Heart left ventricle (tissue), 16 donors: ENCODE results near the gene TCEANC2. TPM values are rescaled to one million over a fixed set of nuclear protein-coding genes. Genes with fewer than 3 reads are reported as not detected.
"Not testable (repeated sequence)": the region's sequence is repeated elsewhere in the genome, so short reads cannot be mapped to it uniquely, and the experiment has no call there.

Experiments
- ATAC-seq, 4 donors: fragments of 200-7000 bp; cut with Tn5 transposase; one replicate each; pipeline ENCODE4 v1.9.1; 2020 to 2022; ENCODE audit warnings: moderate library complexity in 4 of 4, mild to moderate bottlenecking in 3 of 4, moderate number of reproducible peaks in 1 of 4
- DNase-seq, 5 donors: peaks; one replicate each; pipeline ENCODE4 v3.0.0-alpha.2; 2020
- H3K27ac ChIP-seq, 12 donors: fragments of 200-600 bp; sonication (generic) in 4 of 12; one replicate each; pipeline versions ENCODE4 v1.5.0 to v1.8.0; 2016 to 2022; ENCODE audit warnings: mild to moderate bottlenecking in 2 of 12
- H3K27me3 ChIP-seq, 9 donors: fragments of 200-600 bp; sonication (generic) in 2 of 9; one replicate each; pipeline versions ENCODE4 v1.5.1 to v1.8.0; 2016 to 2022; ENCODE audit warnings: mild to moderate bottlenecking in 3 of 9
- H3K36me3 ChIP-seq, 9 donors: fragments of 200-600 bp; sonication (generic) in 2 of 9; one replicate each; pipeline versions ENCODE4 v1.5.0 to v1.8.0; 2018 to 2022; ENCODE audit warnings: mild to moderate bottlenecking in 2 of 9
- H3K4me1 ChIP-seq, 12 donors: fragments of 200-600 bp; sonication (generic) in 4 of 12; one replicate each; pipeline versions ENCODE4 v1.5.0 to v1.8.0; 2016 to 2022; ENCODE audit warnings: mild to moderate bottlenecking in 3 of 12
- H3K4me3 ChIP-seq, 12 donors: fragments of 200-600 bp; sonication (generic) in 4 of 12; one replicate each; pipeline versions ENCODE4 v1.5.0 to v1.8.0; 2017 to 2022; ENCODE audit warnings: mild to moderate bottlenecking in 9 of 12, moderate library complexity in 4 of 12
- H3K9me3 ChIP-seq, 12 donors: fragments of 200-600 bp; sonication (generic) in 4 of 12; one replicate each; pipeline versions ENCODE4 v1.5.0 to v1.8.0; 2016 to 2022; ENCODE audit warnings: mild to moderate bottlenecking in 1 of 12
- CTCF ChIP-seq, 12 donors: fragments of 200-600 bp; sonication (generic) in 4 of 12; IDR thresholded peaks; one replicate each; pipeline versions ENCODE4 v1.5.0 to v1.8.0; 2018 to 2022; ENCODE audit warnings: antibody characterized with exemption in 12 of 12, mild to moderate bottlenecking in 5 of 12
- POLR2A ChIP-seq, 2 donors: fragments of 450-650 bp; IDR thresholded peaks; one replicate each; pipeline ENCODE4 v1.6.1; 2017; ENCODE audit warnings: antibody characterized with exemption in 2 of 2, mild to moderate bottlenecking in 2 of 2, moderate library complexity in 2 of 2
- WGBS, 4 donors: extraction: QIAGEN DNeasy Blood & Tissue Kit in 2 of 4; methylation state at CpG; one replicate each; pipeline versions ENCODE4 v1.1.5 to v1.1.7; 2013 to 2018; 5-methylcytosine and 5-hydroxymethylcytosine counted together
- intact Hi-C, 10 donors: fragments of 100-400 bp; cut with DNase I; formaldehyde crosslinking; loops; one replicate each; pipeline versions ENCODE4 v1.11.1 to v1.14.2; 2022
- polyA plus RNA-seq, 2 donors: library from polyadenylated mRNA; stranded (reverse); fragments of 200-250 nt; gene quantifications; one replicate each; pipeline ENCODE4 v1.2.3, GENCODE V29; 2013
- total RNA-seq, 9 donors: library from RNA; depleted of rRNA in 2 of 9; stranded (reverse); fragments of >200 nt in 2 of 9; fragmentation: NEBNext Ultra II Directional in 3 of 9; extraction: Animal tissue kit (Norgen Biotek cat#: 25700) in 3 of 9; gene quantifications; one replicate each; pipeline versions ENCODE4 v1.1.0 to v1.2.4, GENCODE V29; 2016 to 2023
- donor health status: ischemic (EF 13 %, LVEDD 7.1; RV severe dilation, severe dysfunction).
- donor health status: healthy with polysubstance abuse.
- donor health status: DM: no; HTN: yes; CAD: no.
- donor health status: DM: no; HTN: no; CAD: no.
- donor health status: ischemic (EF 25% LVEDD 6.9; RV normal size, moderate dysfunction).
- donor health status: ischemic (EF 25% LVEDD 5.7; RV mildly dilated, moderate dysfunction).
- donor health status: healthy.
- donor health status: DM: yes; HTN: yes; CAD: no.
- donor health status: ischemic (EF 35%, LVEDD 5.7; RV mildly dilated, moderate dysfunction).
- donor health status: nonischemic (EF 11% LVEDD 7.7; RV severe dilation, severe dysfunction).
- donor health status: DM: yes; HTN: yes; CAD: no.
- donor health status: PGD.
- donor health status: ischemic (EF 29% LVEDD 5.4; RV normal size, mild dysfunction).
- donor health status: nonischemic (EF 23%, LVEDD 6.1; RV moderate dilation, normal function).

TCEANC2 gene
- total and polyA plus RNA-seq, 11 donors = 2.4 to 6.6 (median 4.5) TPM

GRCh38 chr1:54103414-54103813 is 50.0 kb downstream of the TCEANC2 start:
- DNase-seq = no peak
- 85 to 88% (median 87%) methylated on average over 6 of the region's 6 CpGs for WGBS, 4 donors
- H3K4me3 ChIP-seq = no peak overlapping the region
- peaks cover 0 to 11% (median 0%) of the 10 kb centered on the region in 9 donors for H3K36me3 ChIP-seq
- no peak for ATAC-seq
- intact Hi-C loops = no loop called here
- no peak for TF ChIP-seq POLR2A (IDR thresholded peaks at IDR 0.05)
- TF ChIP-seq CTCF (IDR thresholded peaks at IDR 0.05) = no peak
- no peaks in the 10 kb centered on the region for H3K4me1 ChIP-seq
- H3K9me3 ChIP-seq = no peaks in the 10 kb centered on the region
- H3K27ac ChIP-seq = no peak overlapping the region
- H3K27me3 ChIP-seq = no peaks in the 10 kb centered on the region

GRCh38 chr1:54104613-54105012 is 51.2 kb downstream of the TCEANC2 start:
- ATAC-seq, H3K9me3 ChIP-seq, intact Hi-C loops, H3K27me3 ChIP-seq, H3K4me3 ChIP-seq, DNase-seq, H3K4me1 ChIP-seq, H3K27ac ChIP-seq: not testable (repeated sequence)
- peaks cover 0 to 11% (median 0%) of the 10 kb centered on the region in 9 donors for H3K36me3 ChIP-seq
- 95 to 97% (median 96%) methylated on average over 9 of the region's 9 CpGs for WGBS, 4 donors

- DNase-seq = no peak
- Histone ChIP-seq H3K27me3 (no peaks in the 10 kb centered on the region), H3K27ac (no peak overlapping the region), H3K9me3 (no peaks in the 10 kb centered on the region), H3K36me3 (peaks cover 0 to 11% (median 0%) of the 10 kb centered on the region in 9 donors), H3K4me1 (no peaks in the 10 kb centered on the region), H3K4me3 (no peak overlapping the region)
- no peak for TF ChIP-seq CTCF (IDR thresholded peaks at IDR 0.05)
- no peak for TF ChIP-seq POLR2A (IDR thresholded peaks at IDR 0.05)
- WGBS, 4 donors = 32 to 71% (median 59%) methylated on average over 1 of the region's 1 CpG
- no peak for ATAC-seq
- intact Hi-C loops = no loop called here
Measured at GRCh38 chr1:54105080-54105479, 51.7 kb downstream of the TCEANC2 start.

- H3K27me3 ChIP-seq = no peaks in the 10 kb centered on the region
- H3K4me1 ChIP-seq = no peaks in the 10 kb centered on the region
- 87 to 93% (median 90%) methylated on average over 6 of the region's 6 CpGs for WGBS, 4 donors
- H3K27ac ChIP-seq = no peak overlapping the region
- no peak for ATAC-seq
- no peaks in the 10 kb centered on the region for H3K9me3 ChIP-seq
- intact Hi-C loops = no loop called here
- H3K36me3 ChIP-seq = peaks cover 0 to 11% (median 0%) of the 10 kb centered on the region in 9 donors
- H3K4me3 ChIP-seq = no peak overlapping the region
- no peak for DNase-seq
- TF ChIP-seq POLR2A (IDR thresholded peaks at IDR 0.05) = no peak
- no peak for TF ChIP-seq CTCF (IDR thresholded peaks at IDR 0.05)
Measured at GRCh38 chr1:54105736-54106269, 52.4 kb downstream of the TCEANC2 start.

GRCh38 chr1:54107131-54107530 is 53.7 kb downstream of the TCEANC2 start:
- ATAC-seq = no peak

More at GRCh38 chr1:54107131-54107530, 53.7 kb downstream of the TCEANC2 start:
- Histone ChIP-seq H3K4me1 (no peaks in the 10 kb centered on the region), H3K36me3 (peaks cover 0 to 7% (median 0%) of the 10 kb centered on the region in 9 donors), H3K27me3 (no peaks in the 10 kb centered on the region), H3K27ac (no peak overlapping the region), H3K9me3 (no peaks in the 10 kb centered on the region), H3K4me3 (no peak overlapping the region)
- 65 to 74% (median 68%) methylated on average over 2 of the region's 2 CpGs for WGBS, 4 donors
- TF ChIP-seq CTCF (IDR thresholded peaks at IDR 0.05) = peak in 4 of 12 donors; percentile 5 to 22 (median 14)
- no peak for TF ChIP-seq POLR2A (IDR thresholded peaks at IDR 0.05)
- intact Hi-C loops = no loop called here
- no peak for DNase-seq
